GM18909 (cell line): Measurements from ENCODE around the gene IFT122.

Experiments
- ATAC-seq: cut with Tn5 transposase; IDR thresholded peaks from one replicate; pipeline ENCODE4 v1.9.1; 2021; ENCODE audit warnings: mild to moderate bottlenecking; ENCODE audit not compliant: unreplicated experiment, poor library complexity

Gene IFT122

DNA sequence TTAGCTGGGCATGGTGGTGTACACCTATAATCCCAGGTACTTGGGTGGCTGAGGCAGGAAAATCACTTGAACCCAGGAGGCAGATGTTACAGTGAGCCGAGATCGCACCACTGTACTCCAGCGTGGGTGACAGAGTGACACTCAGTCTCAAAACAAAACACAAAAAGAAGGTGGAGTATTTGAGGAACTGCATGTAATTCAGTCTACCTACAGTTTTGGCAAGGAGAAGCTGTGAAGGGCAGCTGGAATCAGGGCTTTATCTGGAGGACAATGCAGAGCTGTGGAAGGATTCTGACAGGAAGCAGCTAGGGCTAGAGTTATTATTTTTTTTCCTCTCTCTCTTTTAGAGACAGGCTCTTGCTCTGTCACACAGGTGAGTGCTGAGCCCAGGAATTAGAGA lies 109.8 kb downstream of the IFT122 start:
- ATAC-seq = no peak

DNA sequence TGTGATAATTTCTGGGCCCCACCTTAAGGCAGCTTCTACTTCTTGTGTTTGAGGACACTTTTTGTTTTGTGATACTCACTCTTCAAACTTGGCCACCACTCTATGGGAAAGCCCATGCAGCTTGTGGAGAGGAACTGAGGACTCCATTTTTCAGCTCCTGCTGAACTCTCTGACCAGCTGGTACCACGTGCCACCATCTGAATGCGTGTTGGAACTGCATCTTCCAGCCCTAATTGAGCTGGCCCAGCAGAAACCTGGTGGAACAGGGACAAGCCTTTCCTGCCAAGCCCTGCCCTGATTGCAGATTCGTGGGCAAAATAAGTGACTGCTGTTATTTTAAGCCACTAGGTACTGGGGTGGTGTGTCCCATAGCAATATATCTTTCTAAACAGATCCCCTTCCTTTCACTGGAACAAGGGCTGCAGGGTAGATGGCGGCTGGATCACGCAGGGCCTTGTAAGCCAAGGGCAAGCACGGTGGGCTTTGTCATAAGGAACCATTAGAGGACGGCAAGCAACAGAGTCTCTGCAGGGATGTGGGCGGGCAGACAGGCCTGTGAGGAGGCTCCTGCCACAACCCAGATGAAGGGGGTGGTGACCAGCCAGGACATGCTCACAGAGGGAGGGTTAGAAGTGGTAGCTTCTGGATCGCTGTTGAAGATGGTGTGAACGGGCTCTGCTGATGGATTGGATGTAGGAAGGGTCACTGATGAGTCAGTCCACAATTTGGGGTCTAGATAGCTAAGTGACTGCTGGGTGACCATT lies 112.4 kb downstream of the IFT122 start:
- ATAC-seq = no peak

DNA sequence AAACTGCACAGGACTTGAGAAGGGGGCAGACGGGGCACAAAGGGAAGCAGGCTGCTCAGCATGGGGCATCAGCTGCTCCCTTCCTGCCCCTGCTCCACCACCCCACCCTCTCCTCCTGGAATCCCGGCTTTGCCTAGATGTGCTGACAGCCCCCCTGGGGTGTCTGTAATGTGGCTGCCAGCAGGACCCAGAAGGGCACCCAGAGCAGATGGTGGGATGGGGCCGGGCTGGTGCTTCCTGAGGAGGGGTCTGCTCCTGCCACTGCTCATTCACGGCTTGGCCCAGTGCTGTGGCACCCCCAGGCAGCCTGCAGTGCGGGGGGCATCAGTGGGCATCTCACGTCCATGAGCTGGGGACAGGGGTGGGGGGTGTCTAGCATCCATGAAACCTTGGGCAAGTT lies 113.1 kb downstream of the IFT122 start:
- no peak for ATAC-seq

DNA sequence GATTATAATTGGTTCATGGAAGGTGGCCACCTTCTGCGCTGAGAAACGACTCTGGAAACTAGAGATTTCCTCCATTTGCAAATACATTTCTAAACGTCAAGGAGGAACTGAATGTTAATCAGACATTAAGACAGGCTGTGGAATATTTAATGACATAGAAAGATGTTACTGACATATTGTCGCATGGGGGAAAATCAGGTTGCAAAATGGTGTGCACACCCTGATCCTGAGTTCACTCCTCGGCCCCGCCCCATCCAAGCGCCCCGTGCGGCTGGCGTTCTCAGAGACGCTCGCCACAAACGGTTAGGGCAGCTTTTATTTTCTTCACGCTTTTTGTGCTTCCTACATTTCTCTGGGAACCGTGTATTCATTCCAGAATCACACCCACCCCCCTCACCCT lies 113.7 kb downstream of the IFT122 start:
- no peak for ATAC-seq

DNA sequence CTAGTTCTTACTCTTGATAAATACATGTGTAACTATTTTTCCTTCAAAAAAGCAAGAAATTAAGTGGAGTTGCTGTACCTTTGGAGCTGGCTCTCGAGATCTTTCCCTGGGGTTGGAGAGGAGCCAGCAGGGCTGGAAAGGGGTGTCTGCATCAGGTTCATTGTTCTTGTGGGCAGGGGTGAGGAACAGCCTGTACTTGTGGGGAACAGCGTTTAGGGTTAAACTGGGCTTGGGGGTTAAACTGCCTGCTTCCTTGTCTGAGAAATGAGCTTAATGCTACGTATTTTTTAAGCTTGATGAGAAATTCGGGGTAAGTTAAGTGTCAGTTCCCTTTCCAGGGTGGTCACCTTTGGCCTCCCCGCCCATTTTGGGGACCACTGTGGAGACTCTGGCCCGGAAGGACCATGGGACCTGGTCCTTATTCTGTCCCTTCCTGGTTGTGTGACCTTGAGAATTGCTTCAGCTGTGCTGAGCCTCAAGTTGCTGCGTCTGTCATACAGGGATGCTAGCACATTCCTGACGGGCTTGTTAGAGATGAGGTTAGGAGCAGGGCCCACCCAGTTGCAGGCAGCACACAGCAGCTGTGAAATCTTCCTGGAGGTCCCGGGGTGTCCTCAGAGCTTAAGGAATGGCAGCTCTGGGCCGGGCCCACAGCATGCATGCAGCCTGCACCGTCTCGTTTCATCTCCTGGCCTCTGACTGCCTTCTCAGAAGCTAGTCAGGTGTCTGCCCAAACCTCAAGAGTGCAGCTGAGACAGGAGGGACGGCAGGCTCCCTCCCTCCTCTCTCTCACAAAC lies 114.5 kb downstream of the IFT122 start:
- ATAC-seq = no peak

DNA sequence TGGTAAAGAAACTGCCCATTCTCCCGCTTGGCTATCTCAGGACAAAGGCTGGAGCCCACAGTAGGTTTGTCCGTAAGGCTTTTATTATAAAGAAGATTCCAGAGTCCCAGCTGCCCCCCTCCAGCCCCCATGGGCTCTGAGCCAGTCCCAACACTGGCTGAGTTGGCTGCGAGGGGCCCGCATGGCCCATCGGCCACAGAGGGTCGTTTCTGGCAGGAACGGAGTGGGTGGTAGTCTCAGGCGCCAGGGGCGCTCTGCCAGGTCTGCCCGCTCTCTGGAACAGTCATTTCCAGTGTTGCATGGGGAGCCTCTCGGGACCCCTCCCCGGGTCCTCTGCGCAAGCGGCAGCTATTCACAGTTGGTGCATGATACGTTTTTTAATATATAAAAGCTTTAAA lies 115.1 kb downstream of the IFT122 start:
- no peak for ATAC-seq

DNA sequence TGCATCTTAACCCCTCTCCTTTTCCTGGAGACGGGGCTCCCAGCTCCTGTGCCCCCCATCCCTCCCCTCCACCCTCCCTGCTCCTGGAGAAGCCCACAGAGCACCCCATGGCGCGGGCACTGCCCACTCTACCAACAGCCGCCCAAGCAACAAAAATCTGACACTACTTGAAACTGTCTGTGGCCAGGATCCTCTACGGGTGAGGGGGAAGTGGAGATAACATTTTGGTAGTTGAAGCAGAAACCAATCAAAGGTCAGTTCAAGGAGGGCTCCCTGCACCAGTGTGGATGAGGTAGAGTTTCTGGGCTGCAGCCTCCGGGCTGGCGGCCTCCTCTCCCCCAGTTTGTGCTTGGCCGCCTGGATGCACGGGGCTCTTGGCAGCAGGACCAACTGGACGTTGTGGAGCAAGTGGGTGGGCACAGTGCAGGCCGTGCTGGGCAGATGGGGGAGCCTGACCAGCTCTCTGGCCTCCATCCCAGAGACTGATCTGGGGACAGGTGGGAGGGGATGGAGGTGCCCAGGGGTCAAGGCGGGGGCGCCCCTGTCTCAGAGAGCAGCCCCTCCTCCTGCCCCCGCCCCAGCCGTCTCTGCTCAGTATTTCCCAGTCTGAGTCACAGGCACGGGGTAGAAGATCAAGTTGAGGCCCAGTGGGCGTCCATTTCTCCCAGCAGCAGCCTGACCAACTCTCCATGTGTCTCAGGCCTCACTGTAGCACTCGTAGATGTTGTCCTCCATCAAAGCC lies 115.8 kb downstream of the IFT122 start:
- no peak for ATAC-seq

DNA sequence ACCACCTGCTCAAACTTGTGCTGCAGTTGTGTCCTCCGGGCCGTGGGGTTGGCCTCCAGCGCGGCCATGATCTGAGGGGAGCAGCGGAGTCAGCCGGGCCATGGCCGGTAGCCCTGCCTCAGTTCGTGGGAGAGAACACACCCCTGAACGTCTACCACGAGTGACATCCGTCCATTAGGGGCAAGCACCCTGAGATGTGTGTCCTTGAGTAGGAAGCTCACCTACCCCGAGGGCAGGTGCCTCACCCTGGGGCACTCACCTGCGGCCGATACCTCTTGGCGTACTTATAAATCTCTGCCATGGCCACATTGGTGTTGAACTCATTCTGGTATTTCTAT lies 116.3 kb downstream of the IFT122 start:
- ATAC-seq = no peak

DNA sequence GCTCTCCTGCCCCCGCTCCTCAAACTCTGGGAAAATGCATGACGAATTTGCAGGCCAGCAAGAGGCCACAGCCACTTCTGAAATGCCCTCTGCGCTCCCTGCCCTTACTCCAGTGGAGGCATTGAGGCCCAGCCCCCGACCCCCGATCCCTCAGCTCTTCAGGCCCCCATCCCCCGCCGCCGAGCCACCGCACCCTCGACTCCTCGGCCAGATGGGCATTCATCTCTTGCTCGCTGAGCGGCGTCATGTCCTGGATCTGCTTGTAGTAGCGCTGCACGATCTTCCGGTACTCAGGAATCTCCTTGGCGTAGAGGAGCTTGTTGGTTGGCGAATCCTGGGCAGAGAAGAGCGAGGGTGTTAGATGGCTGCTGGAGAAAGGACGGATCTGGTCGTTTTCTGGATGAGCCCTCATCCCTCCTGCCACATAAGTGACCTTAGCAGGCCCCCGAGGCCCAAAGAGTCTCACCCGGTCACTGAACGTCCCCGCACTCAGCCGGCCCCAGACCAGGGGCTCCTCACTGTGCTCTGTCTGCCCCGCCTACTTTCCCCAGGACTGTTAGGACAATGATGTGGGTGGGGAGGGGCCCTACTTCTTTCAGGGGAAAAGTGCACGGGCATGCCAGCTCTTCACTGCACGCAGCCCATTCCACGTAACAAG lies 117.0 kb downstream of the IFT122 start:
- ATAC-seq = no peak

DNA sequence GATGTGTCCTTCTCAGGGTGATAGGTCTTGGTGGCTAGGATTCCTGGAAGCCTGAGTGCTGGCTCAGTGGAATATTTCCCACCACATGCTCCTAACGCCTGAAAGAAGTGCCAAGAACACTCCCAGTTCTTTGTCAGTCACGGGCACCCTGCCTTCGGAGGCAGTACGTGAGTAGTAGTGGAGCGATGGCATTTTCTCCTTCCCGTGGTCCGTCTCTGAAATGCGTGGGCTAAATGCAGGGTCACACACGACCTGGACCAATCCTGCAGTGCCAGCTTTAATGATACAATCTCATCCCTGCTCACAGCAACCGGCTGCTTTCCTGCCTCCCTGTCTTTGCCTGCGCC lies 117.5 kb downstream of the IFT122 start:
- ATAC-seq = no peak

DNA sequence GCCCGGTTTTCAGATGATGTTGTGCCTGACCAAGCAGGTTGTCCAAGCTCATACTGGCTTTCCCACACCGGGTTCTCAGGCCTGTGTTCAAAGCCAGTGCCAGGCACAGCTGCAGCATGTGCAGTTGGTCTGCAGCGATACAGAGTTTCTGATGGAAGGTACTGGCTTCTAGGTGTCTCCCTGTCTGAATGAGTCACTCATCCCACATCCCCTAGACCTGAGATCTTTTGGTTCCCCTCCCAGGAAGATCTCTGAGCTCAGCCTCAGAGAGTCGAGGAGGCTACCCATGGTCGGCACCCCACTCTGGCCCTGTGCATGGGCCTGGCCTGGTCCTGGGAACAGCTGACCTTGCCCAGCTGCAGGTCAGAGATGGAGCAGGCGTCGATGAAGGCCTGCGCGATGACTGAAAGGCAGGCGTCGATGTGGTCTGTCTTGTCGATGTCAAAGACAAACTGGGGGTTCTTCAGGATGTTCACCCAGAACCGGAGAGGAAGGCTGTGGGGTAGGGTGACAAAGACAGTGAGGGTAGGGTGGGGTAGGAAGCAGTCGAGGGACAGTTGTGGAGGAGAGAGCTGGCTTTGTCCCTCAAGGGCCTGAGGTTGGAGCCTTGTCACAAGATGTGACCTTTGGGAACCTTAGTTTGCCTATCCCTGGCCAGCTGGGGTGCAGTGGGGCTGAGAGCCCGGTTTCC lies 118.2 kb downstream of the IFT122 start:
- no peak for ATAC-seq

DNA sequence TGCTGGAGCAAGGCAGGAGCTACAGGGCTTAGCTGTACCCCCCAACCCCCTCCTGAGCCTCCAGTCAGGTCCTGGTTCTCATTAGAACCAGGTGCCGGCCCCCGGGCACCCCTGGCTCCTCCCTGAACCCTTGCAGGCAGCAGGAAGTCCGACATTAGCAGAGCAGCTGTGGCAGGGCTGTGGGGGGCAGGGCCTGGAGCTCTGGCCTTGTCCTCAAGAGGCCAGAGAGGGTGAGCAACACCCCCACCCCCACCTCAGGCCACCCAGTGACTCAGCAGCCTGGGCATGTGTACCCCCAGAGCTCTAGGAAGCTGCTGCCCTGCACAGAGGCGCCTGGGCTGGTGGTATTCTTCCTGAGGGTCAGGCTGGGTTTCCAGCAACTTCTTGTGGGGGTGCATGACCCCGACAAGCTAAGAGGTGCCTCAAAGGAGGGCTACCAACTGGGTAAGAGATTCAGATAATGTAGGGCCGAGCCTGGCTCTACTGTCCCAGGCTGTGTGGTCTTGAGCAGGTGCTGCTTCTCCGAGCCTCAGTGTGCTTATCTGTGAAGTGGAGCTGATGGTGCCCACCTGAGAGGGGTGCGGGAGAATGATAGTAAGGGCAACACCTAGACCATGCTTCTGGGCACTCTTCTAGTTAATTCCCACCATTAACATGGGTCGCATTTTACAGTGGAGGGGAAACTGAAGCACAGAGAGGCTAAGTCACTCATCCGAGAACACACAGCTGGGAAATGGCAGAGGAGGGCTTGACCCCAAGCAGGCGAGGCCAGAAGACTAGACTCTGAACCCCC lies 118.9 kb downstream of the IFT122 start:
- no peak for ATAC-seq

DNA sequence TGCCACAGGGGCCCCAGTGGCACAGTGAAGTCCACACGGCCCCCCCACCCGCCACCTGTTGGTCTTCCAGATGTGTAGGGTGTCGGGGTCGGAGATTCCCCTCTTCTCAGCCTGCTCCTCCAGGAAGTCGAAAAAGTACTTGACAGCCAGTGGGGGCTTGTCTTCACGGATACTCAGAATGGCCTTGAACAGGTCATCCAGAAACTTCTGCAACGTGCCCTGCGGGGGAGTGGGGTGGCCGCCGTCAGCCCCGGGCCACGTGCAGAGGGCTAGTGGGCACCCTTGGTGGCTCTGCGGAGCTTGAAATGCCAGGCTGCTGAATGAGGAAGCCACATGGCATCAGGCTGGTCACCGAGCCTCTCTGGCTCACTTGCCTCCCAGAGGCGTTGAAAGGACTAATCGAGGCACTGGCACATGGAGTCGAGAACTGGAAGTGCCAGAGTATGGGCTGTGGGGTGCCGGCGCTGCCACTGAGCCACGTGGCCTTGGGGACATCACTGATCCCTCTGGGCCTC lies 119.6 kb downstream of the IFT122 start:
- no peak for ATAC-seq

DNA sequence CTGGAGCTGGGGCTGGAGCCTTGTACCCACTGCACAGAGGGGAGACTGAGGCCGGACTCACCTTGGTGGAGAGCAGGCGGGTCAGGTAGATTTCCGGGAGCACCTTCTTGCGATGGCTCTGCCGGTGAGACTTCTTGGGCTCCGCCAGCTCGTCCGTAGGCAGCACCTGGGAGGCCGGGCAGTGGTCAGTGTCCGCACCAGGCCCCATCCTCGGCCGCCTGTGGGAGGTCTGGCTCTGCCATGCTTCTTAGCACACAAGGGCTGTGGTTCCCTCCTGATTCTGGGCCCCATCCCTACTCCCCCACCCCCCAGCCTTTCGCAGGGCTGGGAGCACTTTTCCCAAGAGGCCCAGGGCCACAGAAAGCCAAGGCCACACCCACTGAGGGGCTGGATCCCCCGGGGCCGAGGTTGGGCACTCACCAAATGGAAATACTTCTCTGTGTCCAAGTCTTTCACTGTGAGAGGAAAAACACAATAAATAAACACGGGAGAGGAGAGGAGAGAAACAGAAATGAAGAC lies 120.3 kb downstream of the IFT122 start:
- no peak for ATAC-seq

DNA sequence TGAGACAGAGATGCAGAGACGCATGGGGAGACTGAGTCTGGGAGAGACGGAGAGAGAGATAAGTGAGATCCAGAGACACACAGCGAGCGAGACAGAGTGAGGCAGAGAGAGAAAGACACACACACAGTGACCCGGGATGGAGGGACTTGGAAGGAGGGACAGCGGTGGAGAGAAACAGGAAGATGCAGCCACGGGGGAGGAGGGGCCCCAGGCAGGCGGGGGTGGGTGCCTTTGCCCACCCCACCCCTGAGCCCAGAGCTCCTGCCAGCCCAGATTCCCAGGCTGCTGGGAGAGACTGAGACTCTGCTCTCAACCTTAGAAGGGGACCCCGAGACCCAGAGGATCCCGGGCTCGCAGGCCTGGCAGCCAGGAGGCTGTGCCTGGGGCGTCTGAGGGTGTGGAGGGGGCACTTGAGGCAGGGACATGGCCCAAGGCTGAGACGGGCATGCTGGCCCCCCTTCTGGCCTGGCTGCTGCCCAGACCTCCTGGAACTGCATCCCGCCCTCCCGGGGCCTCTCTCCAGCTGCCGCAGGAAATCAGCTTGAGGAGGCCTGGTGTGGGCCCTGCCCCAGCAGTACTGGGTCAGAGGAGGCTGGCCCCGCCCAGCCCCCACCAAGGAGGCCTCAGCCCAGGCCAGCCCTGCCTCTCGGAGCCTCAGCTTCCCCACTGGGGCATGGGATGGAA lies 121.0 kb downstream of the IFT122 start:
- no peak for ATAC-seq

DNA sequence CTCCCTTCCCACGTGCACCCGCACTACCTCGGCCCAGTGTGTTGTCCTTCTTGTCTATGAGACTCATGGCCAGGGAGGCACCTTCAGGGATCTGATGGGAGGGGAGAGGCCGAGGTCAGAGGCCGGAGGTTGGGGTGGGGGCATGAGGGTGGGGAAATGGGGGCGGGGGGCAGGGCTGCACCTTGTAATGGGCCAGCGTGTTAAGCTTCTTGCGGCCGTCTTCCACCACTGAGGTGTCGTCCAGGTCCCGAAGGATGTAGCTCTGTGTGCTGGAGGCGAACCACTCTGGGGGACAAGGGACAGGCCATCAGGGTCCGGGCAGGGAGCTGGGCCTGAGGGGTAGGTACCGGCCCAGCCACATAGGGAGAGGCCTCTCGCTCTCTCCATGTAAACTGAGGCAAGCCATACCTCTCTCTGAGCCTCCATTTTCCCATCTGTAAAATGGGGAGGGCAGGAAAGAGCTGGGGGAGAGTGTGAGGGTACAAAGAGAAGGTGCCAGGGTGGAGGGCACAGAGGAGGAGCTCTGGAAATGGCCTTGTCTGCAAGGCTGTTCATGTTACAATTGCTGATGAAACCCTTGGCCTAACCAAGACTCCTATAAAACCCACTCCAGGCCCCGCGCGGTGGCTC lies 121.7 kb downstream of the IFT122 start:
- ATAC-seq = no peak

DNA sequence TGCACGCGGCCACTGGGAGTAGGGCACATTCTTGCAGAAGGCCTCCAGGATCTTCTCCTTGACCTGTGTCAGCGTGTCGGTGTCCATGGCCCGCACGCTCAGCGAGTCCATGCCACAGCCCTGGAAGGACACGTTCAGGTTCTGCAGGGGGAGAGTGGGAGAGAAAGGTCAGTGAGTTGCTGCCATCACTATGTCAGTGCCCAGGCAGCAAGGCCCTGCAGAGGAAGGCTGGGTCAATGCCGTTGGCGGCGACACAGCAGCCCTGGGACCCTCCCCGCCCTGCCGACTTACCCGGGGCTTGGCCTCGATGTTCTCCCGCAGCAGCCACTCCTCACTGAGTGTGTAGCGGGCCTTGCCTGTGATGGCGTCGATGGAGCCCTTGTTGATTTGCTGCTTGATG lies 122.8 kb downstream of the IFT122 start:
- ATAC-seq = no peak

DNA sequence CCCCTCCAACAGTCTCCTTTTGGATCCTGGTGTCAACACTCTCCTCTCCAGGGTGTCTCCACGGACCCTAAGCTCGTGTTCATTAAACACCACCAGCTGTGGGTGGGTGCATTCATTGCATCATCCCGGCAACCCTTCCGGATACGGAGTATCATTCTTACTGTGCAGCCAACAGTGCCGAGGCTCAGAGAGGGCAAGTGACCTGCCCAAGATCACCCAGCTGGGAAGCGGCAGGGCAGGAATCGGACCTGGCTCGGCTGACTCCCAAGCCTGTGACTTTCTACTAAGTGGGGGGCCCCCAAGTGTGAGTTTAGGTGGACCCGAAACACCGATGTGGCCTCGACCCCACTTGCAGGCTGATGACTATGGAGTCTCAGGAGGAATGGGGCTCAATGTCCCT lies 123.3 kb downstream of the IFT122 start:
- ATAC-seq = no peak
